LNCAP (cell line): Measurements from ENCODE around the gene FUCA1.

Experiments
- TF ChIP-seq, protein P1 (sequence below): fragments of 450-650 bp; IDR thresholded peaks from 2 replicates; pipeline ENCODE4 v1.5.1; 2017; ENCODE audit warnings: mild to moderate bottlenecking

FUCA1 gene

DNA sequence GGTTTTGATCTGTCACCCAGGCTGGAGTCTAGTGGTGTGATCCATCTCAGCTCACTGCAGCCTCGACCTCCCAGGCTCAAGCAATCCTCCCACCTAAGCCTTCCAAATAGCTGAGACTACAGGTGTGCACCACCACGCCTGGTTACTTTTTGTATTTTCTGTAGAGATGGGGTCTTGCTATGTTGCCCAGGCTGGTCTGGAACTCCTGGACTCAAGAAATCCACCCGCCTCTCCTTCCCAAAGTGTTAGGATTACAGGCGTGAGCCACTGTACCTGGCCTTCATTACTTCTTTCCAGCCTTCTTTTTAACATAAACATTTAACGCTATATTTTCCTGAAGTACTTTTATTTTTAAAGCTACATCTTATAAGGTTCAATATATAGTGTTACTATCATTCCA, 24.4 kb downstream of the FUCA1 start:
- TF ChIP-seq, protein P1, sequence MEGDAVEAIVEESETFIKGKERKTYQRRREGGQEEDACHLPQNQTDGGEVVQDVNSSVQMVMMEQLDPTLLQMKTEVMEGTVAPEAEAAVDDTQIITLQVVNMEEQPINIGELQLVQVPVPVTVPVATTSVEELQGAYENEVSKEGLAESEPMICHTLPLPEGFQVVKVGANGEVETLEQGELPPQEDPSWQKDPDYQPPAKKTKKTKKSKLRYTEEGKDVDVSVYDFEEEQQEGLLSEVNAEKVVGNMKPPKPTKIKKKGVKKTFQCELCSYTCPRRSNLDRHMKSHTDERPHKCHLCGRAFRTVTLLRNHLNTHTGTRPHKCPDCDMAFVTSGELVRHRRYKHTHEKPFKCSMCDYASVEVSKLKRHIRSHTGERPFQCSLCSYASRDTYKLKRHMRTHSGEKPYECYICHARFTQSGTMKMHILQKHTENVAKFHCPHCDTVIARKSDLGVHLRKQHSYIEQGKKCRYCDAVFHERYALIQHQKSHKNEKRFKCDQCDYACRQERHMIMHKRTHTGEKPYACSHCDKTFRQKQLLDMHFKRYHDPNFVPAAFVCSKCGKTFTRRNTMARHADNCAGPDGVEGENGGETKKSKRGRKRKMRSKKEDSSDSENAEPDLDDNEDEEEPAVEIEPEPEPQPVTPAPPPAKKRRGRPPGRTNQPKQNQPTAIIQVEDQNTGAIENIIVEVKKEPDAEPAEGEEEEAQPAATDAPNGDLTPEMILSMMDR: no peak

DNA sequence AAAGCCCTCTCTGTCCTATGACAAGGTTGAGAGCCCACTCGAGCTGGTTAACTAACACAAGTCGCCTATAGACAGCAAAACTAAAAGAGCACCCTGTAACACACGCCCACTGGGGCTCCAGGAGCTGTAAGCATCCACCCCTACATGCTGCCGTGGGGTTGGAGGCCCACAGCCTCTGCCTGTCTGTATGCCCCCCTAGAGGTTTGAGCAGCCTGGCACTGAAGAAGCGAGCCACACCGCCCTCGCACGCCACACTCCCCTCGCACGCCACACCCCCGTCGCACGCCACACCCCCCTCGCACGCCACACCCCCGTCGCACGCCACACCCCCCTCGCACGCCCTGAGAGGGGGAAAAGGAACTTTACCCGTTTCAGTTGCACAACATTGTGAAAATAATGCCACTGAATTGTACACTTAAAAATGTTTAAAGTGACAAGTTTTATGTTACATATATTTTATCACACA, 29.7 kb downstream of the FUCA1 start:
- TF ChIP-seq, protein P1: no peak

DNA sequence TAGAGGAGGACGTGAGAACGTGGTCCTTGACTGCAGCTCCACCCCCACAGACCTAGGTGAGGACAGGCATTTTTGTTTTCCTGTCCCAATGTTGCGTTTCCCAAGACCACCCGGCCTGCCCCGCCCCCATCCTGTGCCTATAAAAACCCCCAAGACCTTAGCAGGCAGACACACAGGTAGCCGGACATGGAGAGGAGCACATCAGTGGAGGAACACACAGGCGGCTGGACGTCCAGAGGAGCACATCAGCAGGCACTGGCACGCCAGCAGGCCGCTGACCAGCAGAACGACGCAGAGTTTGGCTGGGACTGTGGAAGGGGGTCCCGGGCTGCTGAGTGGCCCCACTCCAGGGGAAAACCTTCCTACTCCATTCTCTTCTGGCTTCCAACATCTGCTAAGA, 30.2 kb downstream of the FUCA1 start:
- TF ChIP-seq, protein P1: no peak

DNA sequence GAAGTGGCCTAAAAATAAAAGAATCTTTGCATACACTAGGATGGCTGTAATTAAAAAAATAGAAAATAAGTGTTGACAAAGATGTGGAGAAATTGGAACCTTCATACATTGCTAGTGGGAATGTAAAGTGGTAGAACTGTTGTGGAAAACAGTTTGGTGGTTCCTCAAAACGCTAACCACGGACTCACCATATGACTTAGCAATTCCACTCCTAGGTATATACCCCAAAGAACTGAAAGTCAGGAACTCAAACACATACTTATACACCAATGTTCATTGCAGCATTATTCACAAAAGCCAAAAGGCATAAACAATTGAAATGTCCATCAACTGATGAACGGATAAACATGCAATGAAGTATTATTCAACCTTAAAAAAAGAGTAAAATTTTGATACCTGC, 32.1 kb downstream of the FUCA1 start:
- TF ChIP-seq, protein P1: no peak

DNA sequence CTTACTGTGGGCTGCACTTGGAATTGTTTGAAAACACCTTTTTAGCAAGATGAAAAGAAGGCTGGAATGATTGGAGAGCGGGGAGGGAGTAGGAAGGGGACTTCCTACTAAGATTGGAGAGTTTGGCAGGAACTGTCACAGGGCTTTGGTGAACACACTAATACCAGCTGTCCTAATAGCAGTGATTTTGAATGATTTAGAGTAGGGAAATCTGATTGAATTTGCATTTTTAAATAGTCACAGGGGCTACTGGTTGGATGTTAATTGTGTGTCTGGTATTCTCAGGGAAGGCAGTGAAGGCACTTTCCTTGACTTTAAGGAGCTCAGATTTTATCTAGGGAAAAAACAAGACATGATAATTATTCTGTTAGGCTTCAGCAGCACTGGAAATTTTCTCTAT, 40.4 kb downstream of the FUCA1 start:
- TF ChIP-seq, protein P1: no peak

DNA sequence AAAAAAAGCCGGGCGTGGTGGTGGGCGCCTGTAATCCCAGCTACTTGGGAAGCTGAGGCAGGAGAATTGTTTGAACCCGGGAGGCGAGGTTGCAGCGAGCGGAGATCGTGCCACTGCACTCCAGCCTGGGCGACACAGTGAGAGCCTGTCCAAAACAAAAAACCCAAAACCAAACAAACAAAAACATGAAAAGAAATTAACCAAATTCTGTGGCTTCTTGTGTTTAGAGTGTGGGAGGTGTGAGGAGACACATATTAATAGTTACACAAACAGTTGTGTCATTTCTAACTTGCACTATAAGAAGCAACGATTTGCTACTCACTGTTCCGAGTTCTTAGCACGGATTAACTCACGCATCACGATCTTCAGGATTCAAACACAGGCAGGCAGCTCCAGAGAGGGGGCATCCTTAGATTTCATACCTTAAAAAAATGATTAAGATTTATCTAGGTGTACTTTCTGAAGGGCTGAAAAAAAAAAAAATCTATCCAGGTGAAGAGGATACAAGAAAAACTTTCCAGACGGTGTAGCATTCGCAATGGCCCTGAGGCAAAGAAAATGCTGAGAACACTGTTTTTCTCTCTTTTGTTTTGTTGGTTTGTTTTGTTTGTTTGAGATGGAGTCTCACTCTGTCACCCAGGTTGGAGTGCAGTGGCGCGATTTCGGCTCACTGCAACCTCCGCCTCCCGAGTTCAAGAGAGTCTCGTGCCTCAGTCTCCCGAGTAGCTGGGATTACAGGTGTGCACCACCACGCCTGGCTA, 42.1 kb downstream of the FUCA1 start:
- TF ChIP-seq, protein P1: no peak

DNA sequence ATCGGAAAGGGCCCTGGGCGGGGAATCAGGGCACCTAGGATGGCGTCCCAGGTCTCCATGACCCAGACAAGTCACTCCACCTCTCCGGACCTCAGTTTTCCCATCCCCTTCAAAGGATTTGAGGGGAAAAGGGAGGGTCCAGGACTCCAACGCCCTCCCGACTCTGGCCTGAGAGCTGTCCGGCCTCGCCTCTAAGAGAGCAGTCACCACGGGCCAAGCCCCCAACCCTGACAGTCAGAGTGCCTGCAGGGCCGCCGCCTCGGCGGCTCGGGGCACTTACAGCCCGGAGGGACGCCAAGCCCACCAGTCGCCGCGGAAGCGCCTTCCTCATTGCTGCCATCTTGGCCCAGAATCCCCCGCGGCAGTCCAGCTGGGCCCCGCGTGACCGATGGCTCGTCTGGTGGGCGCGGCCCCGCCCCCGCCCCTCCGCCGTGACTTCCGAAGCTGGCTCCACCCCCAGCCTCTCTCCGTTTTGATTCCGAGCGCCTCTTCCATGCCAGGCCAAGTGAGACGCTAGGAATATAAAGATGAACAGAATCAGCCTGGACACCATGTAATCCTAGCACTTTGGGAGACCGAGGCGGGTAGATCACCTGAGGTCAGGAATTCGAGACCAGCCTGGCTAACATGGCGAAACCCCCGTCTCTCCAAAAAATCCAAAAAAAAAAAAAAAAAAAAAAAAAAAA, 42.9 kb downstream of the FUCA1 start, which contains the start of gene HMGCL:
Gene HMGCL, minus strand, starts transcription at position 354 of the 686 bp plus-strand sequence. Its CDS starts 14 bp downstream, at position 340.
- TF ChIP-seq, protein P1: no peak
